HG03558 (cell line): Measurements from ENCODE around the gene MPRIP.

ENCODE experiments used
- ATAC-seq: cut with Tn5 transposase; IDR thresholded peaks from one replicate; pipeline ENCODE4 v1.9.1; 2021; ENCODE audit warnings: moderate number of reproducible peaks; ENCODE audit not compliant: unreplicated experiment; ENCODE audit errors: extremely low read depth

Gene MPRIP

GRCh38 chr17:17237026-17237799 lies 195.0 kb downstream of the MPRIP start, which contains the start of gene FLCN:
TSS of gene FLCN (minus strand) at chr17:17237168. CDS start at chr17:17228137, 9,031 bp downstream.
- ATAC-seq, result peak; percentile 77

GRCh38 chr17:17239832-17240231 lies 197.6 kb downstream of the MPRIP start:
- no peak for ATAC-seq

GRCh38 chr17:17241656-17242055 lies 199.4 kb downstream of the MPRIP start:
- ATAC-seq, result no peak

- ATAC-seq, result no peak
Observed at GRCh38 chr17:17242246-17242645, 200.0 kb downstream of the MPRIP start.
